HCT116 (cell line): ENCODE data around the gene SH2D7. TPM values are rescaled to one million over a fixed set of nuclear protein-coding genes. Genes with fewer than 3 reads are reported as not detected.

Source experiments
- ATAC-seq: fragments of 200-7000 bp; cut with Tn5 transposase; 2 replicates; pipeline ENCODE4 v1.9.1; 2020; ENCODE audit warnings: mild to moderate bottlenecking, moderate library complexity
- BruUV-seq: library from RNA; stranded (reverse); fragments of 400-500 nt; replicated peaks from 2 replicates; lab custom pipeline; 2021; lab: Mats Ljungman, UMichigan
- CTCF ChIA-PET: fragments of 300-600 bp; sonication (Branson Sonifier 250); formaldehyde crosslinking; loops from one replicate; lab custom pipeline; 2021; ENCODE audit warnings: antibody characterized with exemption; lab: Charles Lee
- POLR2A ChIA-PET: fragments of 300-600, 350-600 bp; sonication (Branson Sonifier 250); formaldehyde crosslinking; loops from one replicate; lab custom pipeline; 2021; ENCODE audit warnings: antibody characterized with exemption; lab: Charles Lee
- RAD21 ChIA-PET, 2 experiments: fragments of 300-600 bp; sonication (Branson Sonifier 250); formaldehyde crosslinking; loops; one replicate each; lab custom pipeline; 2023; ENCODE audit warnings: low total read pairs in 2 of 2; ENCODE audit not compliant: uncharacterized antibody in 2 of 2, unreplicated experiment in 2 of 2, low non-redundant PET in 1 of 2; lab: Charles Lee
- DNase-seq: peaks from one replicate; pipeline ENCODE4 v3.0.0-alpha.2; 2010; ENCODE audit warnings: low read depth, low spot score
- H2AFZ ChIP-seq: fragments of 200-600 bp; shearing (Covaris generic), sonication (generic); 2 replicates; pipeline ENCODE4 v1.6.1; 2017; ENCODE audit warnings: low read depth, mixed run types, mixed read lengths, antibody characterized with exemption, low read length; ENCODE audit not compliant: poor library complexity, severe bottlenecking
- H3K27ac ChIP-seq: 2 replicates; pipeline ENCODE4 v1.5.1; 2012; ENCODE audit warnings: low read depth, low read length
- H3K27me3 ChIP-seq: fragments of 200-600 bp; sonication (generic); 2 replicates; pipeline ENCODE4 v1.6.1; 2016; ENCODE audit warnings: mixed run types, low read length, mixed read lengths; ENCODE audit not compliant: insufficient read depth
- H3K36me3 ChIP-seq, 2 experiments: fragments of 200-500 bp in 1 of 2; fragments of 200-600 bp in 1 of 2; sonication (Bioruptor generic) in 1 of 2; sonication (generic) in 1 of 2; 2 replicates each; pipeline versions ENCODE4 v1.5.1 to v1.6.1; 2014 to 2016; ENCODE audit warnings: low read length in 2 of 2, inconsistent platforms in 1 of 2, mixed read lengths in 1 of 2, mixed run types in 1 of 2; ENCODE audit not compliant: insufficient read depth in 2 of 2, control insufficient read depth in 1 of 2
- H3K4me1 ChIP-seq, 2 experiments: fragments of 200-600 bp in 1 of 2; sonication (generic) in 1 of 2; 2 replicates each; pipeline versions ENCODE4 v1.5.1 to v1.6.1; 2012 to 2017; ENCODE audit warnings: low read length in 2 of 2, inconsistent platforms in 1 of 2, mild to moderate bottlenecking in 1 of 2, mixed read lengths in 1 of 2, mixed run types in 1 of 2, moderate library complexity in 1 of 2; ENCODE audit not compliant: insufficient read depth in 2 of 2, control insufficient read depth in 1 of 2
- H3K4me2 ChIP-seq: fragments of 200-600 bp; sonication (generic); 2 replicates; pipeline ENCODE4 v1.6.1; 2017; ENCODE audit warnings: mixed run types, low read length, mixed read lengths
- H3K4me3 ChIP-seq, 2 experiments: fragments of 200-600 bp in 1 of 2; sonication (generic) in 1 of 2; replicated peaks in 1 of 2; 2 replicates each; pipeline ENCODE4 v1.5.1; 2011 to 2016; ENCODE audit warnings: low read length in 2 of 2, control low read depth in 1 of 2, low read depth in 1 of 2, mild to moderate bottlenecking in 1 of 2, mixed read lengths in 1 of 2, mixed run types in 1 of 2
- H3K79me2 ChIP-seq: fragments of 200-600 bp; sonication (generic); 2 replicates; pipeline ENCODE4 v1.6.1; 2017; ENCODE audit warnings: mild to moderate bottlenecking, mixed run types, low read length, moderate library complexity, mixed read lengths; ENCODE audit not compliant: insufficient read depth
- H3K9ac ChIP-seq: fragments of 200-600 bp; sonication (generic); 2 replicates; pipeline ENCODE4 v1.6.1; 2016; ENCODE audit warnings: low read length, mixed read lengths
- H3K9me2 ChIP-seq: fragments of 200-600 bp; sonication (generic), shearing (Covaris generic); 2 replicates; pipeline ENCODE4 v1.6.1; 2017; ENCODE audit warnings: mixed run types, mild to moderate bottlenecking, moderate library complexity; ENCODE audit not compliant: insufficient read depth
- H3K9me3 ChIP-seq, 2 experiments: fragments of 200-500 bp in 1 of 2; fragments of 200-600 bp in 1 of 2; sonication (Bioruptor generic) in 1 of 2; sonication (generic) in 1 of 2; 2 replicates each; pipeline ENCODE4 v1.6.1; 2014 to 2017; ENCODE audit warnings: low read length in 2 of 2, mixed read lengths in 2 of 2, inconsistent platforms in 1 of 2, low read depth in 1 of 2, mild to moderate bottlenecking in 1 of 2, mixed run types in 1 of 2, moderate library complexity in 1 of 2; ENCODE audit not compliant: control insufficient read depth in 1 of 2, insufficient read depth in 1 of 2
- H4K20me1 ChIP-seq: fragments of 200-600 bp; sonication (generic), shearing (Covaris generic); 2 replicates; pipeline ENCODE4 v1.6.1; 2017; ENCODE audit warnings: mixed run types, mild to moderate bottlenecking, moderate library complexity; ENCODE audit not compliant: insufficient read depth
- CEBPB ChIP-seq: IDR thresholded peaks from 2 replicates; pipeline ENCODE4 v1.6.1; 2012; ENCODE audit warnings: low read depth
- ELF1 ChIP-seq: IDR thresholded peaks from 2 replicates; pipeline ENCODE4 v1.6.1; 2012; ENCODE audit warnings: low read depth, borderline replicate concordance
- EZH2 ChIP-seq: fragments of 200-600 bp; sonication (generic); IDR thresholded peaks from 2 replicates; pipeline ENCODE4 v1.6.1; 2017; ENCODE audit warnings: antibody characterized with exemption, mixed run types
- SIN3A ChIP-seq: IDR thresholded peaks from 2 replicates; pipeline ENCODE4 v1.6.1; 2012; ENCODE audit warnings: low read depth
- SP1 ChIP-seq: IDR thresholded peaks from 2 replicates; pipeline ENCODE4 v1.6.1; 2012; ENCODE audit warnings: low read depth
- YY1 ChIP-seq: IDR thresholded peaks from 2 replicates; pipeline ENCODE4 v1.6.1; 2011; ENCODE audit warnings: low read length, low read depth, moderate library complexity, mild to moderate bottlenecking; ENCODE audit not compliant: insufficient replicate concordance; ENCODE audit errors: extremely low read depth
- ZFX ChIP-seq: fragments of 450-650 bp; IDR thresholded peaks from 2 replicates; pipeline ENCODE4 v1.6.1; 2017
- ZNF274 ChIP-seq: fragments of 200-500 bp; sonication (Bioruptor generic); IDR thresholded peaks from 2 replicates; pipeline ENCODE4 v1.6.1; 2014; ENCODE audit warnings: mild to moderate bottlenecking, low read depth, low read length, inconsistent platforms
- intact Hi-C: fragments of 100-400 bp; cut with micrococcal nuclease; formaldehyde crosslinking; loops from 2 replicates; pipeline ENCODE4 v1.10.0; 2022
- total RNA-seq: library from RNA; stranded (reverse); gene quantifications from one replicate; pipeline ENCODE4 v1.2.1, GENCODE V29; 2021; ENCODE audit not compliant: unreplicated experiment
- TF ChIP-seq, protein P1 (sequence below): IDR thresholded peaks from 2 replicates; pipeline ENCODE4 v1.6.1; 2012
- TF ChIP-seq, protein P2 (sequence below), 3 experiments: fragments of 200-600 bp in 1 of 3; sonication (generic) in 1 of 3; IDR thresholded peaks in 2 of 3; conservative IDR thresholded peaks in 1 of 3; 2 replicates each; pipeline ENCODE4 v1.5.1; 2012 to 2017; ENCODE audit warnings: low read depth in 2 of 3, low read length in 2 of 3, antibody characterized with exemption in 1 of 3, borderline replicate concordance in 1 of 3, control low read depth in 1 of 3, mild to moderate bottlenecking in 1 of 3, mixed read lengths in 1 of 3, mixed run types in 1 of 3, moderate library complexity in 1 of 3; ENCODE audit not compliant: insufficient read depth in 1 of 3
- TF ChIP-seq, protein P3 (sequence below): IDR thresholded peaks from 2 replicates; pipeline ENCODE4 v1.6.1; 2011; ENCODE audit warnings: mild to moderate bottlenecking, low read length, moderate library complexity; ENCODE audit not compliant: insufficient replicate concordance; ENCODE audit errors: extremely low read depth
- TF ChIP-seq, protein P4 (sequence below): IDR thresholded peaks from 2 replicates; pipeline ENCODE4 v1.6.1; 2012

SH2D7 gene
- total RNA-seq, 1 experiment from 2014 or later: not detected

DNA sequence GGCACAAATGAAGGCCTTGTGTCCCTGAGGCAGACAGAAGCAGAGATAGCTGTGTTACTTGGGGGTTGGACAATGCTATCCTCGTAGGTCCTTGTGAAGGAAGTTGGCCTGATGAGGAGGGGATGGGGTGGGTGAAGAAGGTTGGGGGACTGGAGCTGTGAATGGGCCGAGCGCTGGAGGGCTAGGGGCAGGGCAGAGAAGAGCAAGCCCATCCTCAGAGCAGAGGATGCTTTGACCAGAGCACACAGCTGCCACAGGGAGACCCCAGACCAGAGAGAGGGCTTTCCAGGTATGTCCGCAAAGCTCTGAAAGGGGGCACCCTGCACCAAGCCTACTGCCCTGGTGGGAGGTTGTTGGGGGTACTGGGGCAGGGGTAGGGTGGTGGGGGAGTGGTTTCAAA lies 9.2 kb upstream of the SH2D7 start:
- no peaks in the 10 kb centered on the region for H3K36me3 ChIP-seq
- no peaks in the 10 kb centered on the region for H3K9me2 ChIP-seq
- H4K20me1 ChIP-seq: no peaks in the 10 kb centered on the region
- RAD21 ChIA-PET: no interaction called here
- BruUV-seq: no TSS peak
- CTCF ChIA-PET: no interaction called here
- H2AFZ ChIP-seq: no peak overlapping the region
- no peak for DNase-seq
- no peak overlapping the region for H3K4me2 ChIP-seq
- no peak for TF ChIP-seq SIN3A
- no peak for TF ChIP-seq ELF1
- TF ChIP-seq, protein P1, sequence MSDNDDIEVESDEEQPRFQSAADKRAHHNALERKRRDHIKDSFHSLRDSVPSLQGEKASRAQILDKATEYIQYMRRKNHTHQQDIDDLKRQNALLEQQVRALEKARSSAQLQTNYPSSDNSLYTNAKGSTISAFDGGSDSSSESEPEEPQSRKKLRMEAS: no peak
- TF ChIP-seq ZNF274: no peak
- no peak for TF ChIP-seq EZH2
- TF ChIP-seq SP1: no peak
- no peak for ATAC-seq
- no peak overlapping the region for H3K4me3 ChIP-seq
- no peaks in the 10 kb centered on the region for H3K79me2 ChIP-seq
- H3K9me3 ChIP-seq: no peaks in the 10 kb centered on the region
- no peak overlapping the region for H3K9ac ChIP-seq
- H3K27me3 ChIP-seq: no peaks in the 10 kb centered on the region
- no peaks in the 10 kb centered on the region for H3K4me1 ChIP-seq
- no peak overlapping the region for H3K27ac ChIP-seq
- POLR2A ChIA-PET: no interaction called here
- intact Hi-C loops: no loop called here

DNA sequence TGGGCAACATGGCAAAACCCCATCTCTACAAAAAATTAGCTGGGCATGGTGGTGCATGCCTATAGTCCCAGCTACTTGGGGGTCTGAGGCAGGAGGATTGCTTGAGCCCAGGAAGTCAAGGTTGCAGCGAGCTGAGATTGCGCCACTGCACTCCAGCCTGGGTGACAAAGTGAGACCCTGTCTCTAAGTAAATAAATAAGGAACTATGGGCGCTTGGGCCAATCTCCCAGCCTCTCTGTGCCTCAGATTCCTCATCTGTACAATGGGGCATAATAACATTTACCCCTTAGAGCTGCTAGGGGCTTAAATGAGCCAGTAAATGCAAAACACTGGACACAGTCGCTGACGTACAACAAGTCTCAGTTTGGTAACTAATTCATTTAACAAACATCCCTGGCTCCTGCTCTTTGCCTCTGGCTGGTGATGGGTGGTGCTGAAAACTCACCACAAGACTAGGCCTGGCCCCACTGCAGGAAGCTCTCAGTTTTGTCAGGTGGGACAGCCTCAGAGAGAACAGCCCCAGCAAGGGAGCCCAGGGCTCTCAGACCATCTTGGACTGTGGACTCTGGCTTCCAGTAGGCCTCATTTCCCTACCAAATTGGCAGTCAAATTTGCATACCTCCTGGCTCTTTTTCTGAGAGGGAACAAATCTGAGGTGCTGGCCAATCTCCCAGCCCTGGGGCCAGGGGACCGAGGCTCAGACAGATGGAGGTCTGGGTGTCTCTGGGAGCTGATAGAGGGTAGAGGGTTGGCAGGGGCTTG lies 8.5 kb upstream of the SH2D7 start:
- H3K27ac ChIP-seq: no peak overlapping the region
- POLR2A ChIA-PET: no interaction called here
- TF ChIP-seq, protein P2, sequence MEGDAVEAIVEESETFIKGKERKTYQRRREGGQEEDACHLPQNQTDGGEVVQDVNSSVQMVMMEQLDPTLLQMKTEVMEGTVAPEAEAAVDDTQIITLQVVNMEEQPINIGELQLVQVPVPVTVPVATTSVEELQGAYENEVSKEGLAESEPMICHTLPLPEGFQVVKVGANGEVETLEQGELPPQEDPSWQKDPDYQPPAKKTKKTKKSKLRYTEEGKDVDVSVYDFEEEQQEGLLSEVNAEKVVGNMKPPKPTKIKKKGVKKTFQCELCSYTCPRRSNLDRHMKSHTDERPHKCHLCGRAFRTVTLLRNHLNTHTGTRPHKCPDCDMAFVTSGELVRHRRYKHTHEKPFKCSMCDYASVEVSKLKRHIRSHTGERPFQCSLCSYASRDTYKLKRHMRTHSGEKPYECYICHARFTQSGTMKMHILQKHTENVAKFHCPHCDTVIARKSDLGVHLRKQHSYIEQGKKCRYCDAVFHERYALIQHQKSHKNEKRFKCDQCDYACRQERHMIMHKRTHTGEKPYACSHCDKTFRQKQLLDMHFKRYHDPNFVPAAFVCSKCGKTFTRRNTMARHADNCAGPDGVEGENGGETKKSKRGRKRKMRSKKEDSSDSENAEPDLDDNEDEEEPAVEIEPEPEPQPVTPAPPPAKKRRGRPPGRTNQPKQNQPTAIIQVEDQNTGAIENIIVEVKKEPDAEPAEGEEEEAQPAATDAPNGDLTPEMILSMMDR (IDR thresholded peaks at IDR 0.05 in 2 of 3, conservative IDR thresholded peaks at IDR 0.05 in 1 of 3; ENCODE audit: borderline replicate concordance in 1 of 3, insufficient read depth in 1 of 3, low read depth in 2 of 3, low read length in 2 of 3): no peak
- TF ChIP-seq, protein P3, sequence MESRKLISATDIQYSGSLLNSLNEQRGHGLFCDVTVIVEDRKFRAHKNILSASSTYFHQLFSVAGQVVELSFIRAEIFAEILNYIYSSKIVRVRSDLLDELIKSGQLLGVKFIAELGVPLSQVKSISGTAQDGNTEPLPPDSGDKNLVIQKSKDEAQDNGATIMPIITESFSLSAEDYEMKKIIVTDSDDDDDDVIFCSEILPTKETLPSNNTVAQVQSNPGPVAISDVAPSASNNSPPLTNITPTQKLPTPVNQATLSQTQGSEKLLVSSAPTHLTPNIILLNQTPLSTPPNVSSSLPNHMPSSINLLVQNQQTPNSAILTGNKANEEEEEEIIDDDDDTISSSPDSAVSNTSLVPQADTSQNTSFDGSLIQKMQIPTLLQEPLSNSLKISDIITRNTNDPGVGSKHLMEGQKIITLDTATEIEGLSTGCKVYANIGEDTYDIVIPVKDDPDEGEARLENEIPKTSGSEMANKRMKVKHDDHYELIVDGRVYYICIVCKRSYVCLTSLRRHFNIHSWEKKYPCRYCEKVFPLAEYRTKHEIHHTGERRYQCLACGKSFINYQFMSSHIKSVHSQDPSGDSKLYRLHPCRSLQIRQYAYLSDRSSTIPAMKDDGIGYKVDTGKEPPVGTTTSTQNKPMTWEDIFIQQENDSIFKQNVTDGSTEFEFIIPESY: no peak
- no peak for TF ChIP-seq SIN3A
- TF ChIP-seq SP1: no peak
- TF ChIP-seq, protein P4, sequence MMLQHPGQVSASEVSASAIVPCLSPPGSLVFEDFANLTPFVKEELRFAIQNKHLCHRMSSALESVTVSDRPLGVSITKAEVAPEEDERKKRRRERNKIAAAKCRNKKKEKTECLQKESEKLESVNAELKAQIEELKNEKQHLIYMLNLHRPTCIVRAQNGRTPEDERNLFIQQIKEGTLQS: no peak
- TF ChIP-seq CEBPB: no peak
- TF ChIP-seq YY1: no peak
- TF ChIP-seq, protein P1: no peak
- TF ChIP-seq ZFX: no peak

More for the DNA sequence above, 8.5 kb upstream of the SH2D7 start:
- Histone ChIP-seq H3K36me3 (no peaks in the 10 kb centered on the region), H3K9me3 (no peaks in the 10 kb centered on the region), H3K4me2 (no peak overlapping the region), H3K4me1 (no peaks in the 10 kb centered on the region), H3K27me3 (no peaks in the 10 kb centered on the region), H4K20me1 (no peaks in the 10 kb centered on the region), H3K9me2 (no peaks in the 10 kb centered on the region), H3K9ac (no peak overlapping the region), H2AFZ (no peak overlapping the region), H3K79me2 (no peaks in the 10 kb centered on the region), H3K4me3 (no peak overlapping the region)
- ATAC-seq (no peak), DNase-seq (no peak)
- RAD21 ChIA-PET: no interaction called here
- BruUV-seq: no TSS peak
- CTCF ChIA-PET: no interaction called here
- intact Hi-C loops: no loop called here
